HG03045 (cell line): Measurements from ENCODE around the gene SPECC1.

Experiments
- ATAC-seq: cut with Tn5 transposase; IDR thresholded peaks from one replicate; pipeline ENCODE4 v1.9.1; 2021; ENCODE audit warnings: mild to moderate bottlenecking, moderate library complexity; ENCODE audit not compliant: unreplicated experiment

Gene SPECC1

GRCh38 chr17:20203018-20203417, 193.9 kb downstream of the SPECC1 start:
- no peak for ATAC-seq

DNA sequence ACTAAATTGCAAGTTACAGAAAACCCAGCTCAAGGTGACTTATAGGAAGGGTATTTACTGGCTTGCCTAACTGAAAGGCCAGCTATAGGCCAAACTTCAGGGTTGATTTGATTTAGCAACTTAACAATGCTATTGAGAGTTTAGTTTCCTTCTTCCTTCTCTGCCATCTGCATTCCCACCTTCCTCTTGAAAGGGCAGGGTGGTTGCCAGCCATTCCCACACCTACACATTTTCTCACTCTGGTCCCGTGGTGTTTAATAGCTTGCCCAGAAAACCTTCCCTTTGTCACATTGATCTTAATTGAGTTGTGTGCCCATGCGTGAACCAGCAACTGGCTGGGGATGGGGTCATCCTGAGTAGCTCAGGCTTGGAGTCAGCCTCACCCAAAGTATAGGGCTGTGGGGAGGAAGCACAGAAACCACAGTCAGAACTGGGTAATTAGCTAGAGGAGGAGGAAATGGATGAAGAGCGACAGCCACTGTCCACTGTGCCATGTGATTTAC, 194.7 kb downstream of the SPECC1 start:
- no peak for ATAC-seq

GRCh38 chr17:20205609-20206008, 196.4 kb downstream of the SPECC1 start:
- ATAC-seq, result no peak

DNA sequence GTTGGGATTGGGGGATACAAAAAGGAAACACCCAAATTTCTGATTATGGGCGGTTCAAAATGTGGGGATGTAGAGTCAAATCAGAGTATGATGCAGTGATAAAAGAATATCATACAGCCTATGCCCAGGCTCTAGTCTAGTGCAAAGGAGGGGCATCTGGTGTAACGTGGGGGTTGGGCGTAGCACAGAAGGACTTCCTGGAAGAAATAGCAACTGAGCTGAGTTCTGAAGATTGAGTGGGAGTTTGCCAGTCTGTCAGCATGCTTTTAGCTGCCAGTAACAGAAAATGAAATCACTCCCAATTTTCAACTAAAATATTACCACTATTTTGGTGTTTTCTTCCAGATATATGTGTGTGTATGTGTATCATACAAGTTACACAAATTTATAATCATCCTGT, 196.9 kb downstream of the SPECC1 start:
- ATAC-seq, result no peak

GRCh38 chr17:20206591-20206990, 197.4 kb downstream of the SPECC1 start:
- no peak for ATAC-seq

- ATAC-seq, result no peak
Observed at GRCh38 chr17:20207262-20207985, 198.3 kb downstream of the SPECC1 start.

DNA sequence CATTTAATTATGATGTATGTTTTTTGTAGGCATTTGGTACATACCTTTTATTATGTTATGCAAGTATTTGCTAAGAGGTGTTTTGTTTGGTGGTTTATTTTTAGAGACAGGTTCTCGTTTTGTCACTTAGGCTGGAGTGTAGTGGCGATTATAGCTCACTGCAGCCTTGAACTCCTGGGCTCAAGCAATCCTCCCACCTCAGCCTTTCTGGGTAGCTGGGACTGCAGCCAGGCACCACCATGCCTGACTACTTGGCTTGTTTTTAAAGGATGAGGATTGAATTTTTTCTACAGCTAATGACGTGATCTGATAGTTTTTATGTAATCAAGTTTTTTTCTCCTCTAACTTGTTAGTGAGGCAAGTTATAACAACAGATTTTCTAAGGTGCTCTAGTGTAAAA, 199.6 kb downstream of the SPECC1 start:
- ATAC-seq, result no peak

GRCh38 chr17:20210180-20210579, 201.0 kb downstream of the SPECC1 start:
- ATAC-seq, result no peak

- no peak for ATAC-seq
Observed at GRCh38 chr17:20210614-20211013, 201.5 kb downstream of the SPECC1 start.

GRCh38 chr17:20211246-20211645, 202.1 kb downstream of the SPECC1 start:
- ATAC-seq, result no peak

- no peak for ATAC-seq
Observed at GRCh38 chr17:20213449-20213848, 204.3 kb downstream of the SPECC1 start.

GRCh38 chr17:20214794-20215193, 205.6 kb downstream of the SPECC1 start:
- ATAC-seq, result no peak

GRCh38 chr17:20216154-20216815, 207.1 kb downstream of the SPECC1 start:
- ATAC-seq, result no peak

GRCh38 chr17:20216853-20217252, 207.7 kb downstream of the SPECC1 start:
- no peak for ATAC-seq

- ATAC-seq, result no peak
Observed at GRCh38 chr17:20217677-20218076, 208.5 kb downstream of the SPECC1 start.

DNA sequence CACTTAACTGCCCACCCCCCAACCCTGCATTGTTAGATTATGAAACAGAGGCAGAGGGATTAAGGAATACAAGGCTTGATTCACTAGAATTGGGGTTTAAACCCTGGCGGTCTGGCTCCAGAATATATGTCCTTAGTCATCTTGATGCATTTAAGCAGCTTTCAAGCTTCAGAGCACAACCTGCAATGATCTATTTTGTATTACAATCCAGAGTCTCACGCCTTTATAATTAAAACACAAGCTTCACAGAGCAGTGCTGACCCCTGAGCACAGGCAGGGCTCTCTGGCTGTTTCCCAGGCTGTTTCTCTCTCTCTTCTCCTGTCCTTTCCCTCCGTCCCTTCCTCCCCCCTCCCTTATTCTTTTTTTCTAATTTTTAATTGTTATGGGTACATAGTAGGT, 209.1 kb downstream of the SPECC1 start:
- ATAC-seq, result no peak

DNA sequence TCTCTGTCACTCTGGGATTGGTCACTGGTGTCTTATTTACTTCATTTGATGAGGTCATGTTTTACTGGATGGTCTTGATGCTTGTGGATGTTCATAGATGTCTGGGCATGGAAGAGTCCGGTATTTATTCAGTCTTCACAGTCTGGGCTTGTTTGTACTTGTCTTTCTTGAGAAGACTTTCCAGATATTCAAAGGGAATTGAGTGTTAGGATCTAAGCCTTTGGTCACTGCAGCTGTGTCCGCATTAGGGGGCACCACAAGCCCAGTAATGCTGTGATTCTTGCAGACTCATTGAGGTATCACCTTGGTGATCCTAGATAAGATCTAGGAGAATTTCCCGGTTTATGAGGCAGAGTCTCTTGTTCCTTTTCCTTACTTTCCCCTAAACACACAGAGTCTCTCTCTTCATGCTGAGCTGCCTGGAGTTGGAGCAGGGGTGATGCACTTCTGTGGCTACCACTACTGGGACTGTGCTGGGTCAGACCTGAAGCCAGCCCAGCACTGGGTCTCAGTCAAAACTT, 214.7 kb downstream of the SPECC1 start:
- no peak for ATAC-seq

GRCh38 chr17:20224379-20224778, 215.2 kb downstream of the SPECC1 start:
- ATAC-seq, result no peak

- no peak for ATAC-seq
Observed at GRCh38 chr17:20225162-20226115, 216.3 kb downstream of the SPECC1 start.

DNA sequence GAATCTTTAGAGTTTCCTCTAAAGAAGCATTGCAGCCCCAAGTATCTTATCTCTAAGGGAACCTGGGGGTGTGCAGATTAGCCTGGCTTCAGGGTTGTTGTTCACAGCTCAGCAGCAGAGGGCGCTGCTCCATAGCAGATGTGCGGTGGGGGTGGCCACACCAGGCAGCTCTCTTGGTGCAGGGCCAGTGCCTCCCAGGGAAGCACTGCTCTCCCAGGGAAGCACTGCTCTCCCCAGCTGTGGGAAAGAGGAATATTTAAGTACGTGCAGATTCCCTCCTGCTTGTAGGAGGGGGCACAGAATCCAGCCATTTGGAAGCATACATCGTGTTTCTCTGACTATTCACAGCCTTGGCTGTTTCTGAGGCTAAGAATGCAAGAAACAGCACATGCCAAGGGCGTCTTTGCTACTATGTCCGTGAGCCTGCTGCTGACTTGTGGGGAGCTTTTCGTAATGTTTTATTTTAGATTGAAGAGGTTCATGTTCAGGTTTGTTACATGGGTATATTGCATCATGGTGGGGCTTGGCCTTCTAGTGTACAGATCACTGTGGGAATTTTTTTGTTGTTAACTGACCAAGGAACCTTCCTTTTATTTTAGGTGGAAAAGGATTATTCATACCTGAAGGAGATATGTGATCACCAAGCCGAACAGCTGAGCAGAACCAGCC, 217.8 kb downstream of the SPECC1 start:
- ATAC-seq, result no peak
